PC-9 (cell line): ENCODE measurements around the gene PDHB. TPM values are rescaled to one million over a fixed set of nuclear protein-coding genes. Genes with fewer than 3 reads are reported as not detected.

Experiments
- BruUV-seq: library from RNA; stranded (reverse); fragments of 400-500 nt; replicated peaks from 2 replicates; lab custom pipeline; 2021; lab: Mats Ljungman, UMichigan
- CTCF ChIA-PET: fragments of 300-600 bp; sonication (Branson Sonifier 250); formaldehyde crosslinking; loops from one replicate; lab custom pipeline; 2022; ENCODE audit warnings: antibody characterized with exemption; lab: Charles Lee
- POLR2A ChIA-PET: fragments of 300-600 bp; sonication (Branson Sonifier 250); formaldehyde crosslinking; loops from one replicate; lab custom pipeline; 2022; ENCODE audit warnings: antibody characterized with exemption; ENCODE audit not compliant: unreplicated experiment; lab: Charles Lee
- DNase-seq, 2 experiments: peaks; one replicate each; pipeline versions ENCODE4 v3.0.0 to v3.0.0-alpha.2; 2015 to 2022; ENCODE audit warnings: mixed read lengths in 1 of 2
- H2AFZ ChIP-seq: fragments of 200-600 bp; sonication (generic); 2 replicates; pipeline ENCODE4 v1.8.1; 2017; ENCODE audit warnings: antibody characterized with exemption
- H3F3A ChIP-seq: fragments of 200-600 bp; sonication (generic); 2 replicates; pipeline ENCODE4 v1.8.1; 2017; ENCODE audit warnings: antibody characterized with exemption, mild to moderate bottlenecking, low read depth; ENCODE audit not compliant: insufficient read depth
- H3K27ac ChIP-seq: fragments of 200-600 bp; sonication (generic); 2 replicates; pipeline ENCODE4 v1.6.1; 2016; ENCODE audit warnings: mixed run types
- H3K27me3 ChIP-seq: fragments of 200-600 bp; sonication (generic); 2 replicates; pipeline ENCODE4 v1.6.1; 2016; ENCODE audit warnings: low read depth, mixed run types; ENCODE audit not compliant: insufficient read depth
- H3K36me3 ChIP-seq: fragments of 200-600 bp; sonication (generic); 2 replicates; pipeline ENCODE4 v1.6.1; 2016; ENCODE audit warnings: low read depth, mixed run types
- H3K4me1 ChIP-seq: fragments of 200-600 bp; sonication (generic); replicated peaks from 2 replicates; pipeline ENCODE4 v1.6.1; 2016; ENCODE audit warnings: mixed run types; ENCODE audit not compliant: insufficient read depth
- H3K4me2 ChIP-seq: fragments of 200-600 bp; sonication (generic); 2 replicates; pipeline ENCODE4 v1.6.1; 2017; ENCODE audit warnings: mixed run types
- H3K4me3 ChIP-seq: fragments of 200-600 bp; sonication (generic); 2 replicates; pipeline ENCODE4 v1.6.1; 2016; ENCODE audit warnings: mixed run types
- H3K79me2 ChIP-seq: fragments of 200-600 bp; sonication (generic); 2 replicates; pipeline ENCODE4 v1.6.1; 2017; ENCODE audit warnings: low read depth, mixed run types
- H3K9me2 ChIP-seq: fragments of 200-600 bp; sonication (generic); 2 replicates; pipeline ENCODE4 v1.8.1; 2017; ENCODE audit warnings: mild to moderate bottlenecking; ENCODE audit not compliant: insufficient read depth
- H3K9me3 ChIP-seq: fragments of 200-600 bp; sonication (generic); 2 replicates; pipeline ENCODE4 v1.8.1; 2016; ENCODE audit warnings: low read depth; ENCODE audit not compliant: insufficient read depth
- H4K20me1 ChIP-seq: fragments of 200-600 bp; sonication (generic); 2 replicates; pipeline ENCODE4 v1.8.1; 2017; ENCODE audit not compliant: insufficient read depth
- EZH2 ChIP-seq: fragments of 200-600 bp; sonication (generic); IDR thresholded peaks from 2 replicates; pipeline ENCODE4 v1.8.0; 2017; ENCODE audit warnings: antibody characterized with exemption, low read depth
- intact Hi-C: fragments of 100-400 bp; cut with micrococcal nuclease; formaldehyde crosslinking; loops from one replicate; pipeline ENCODE4 v1.10.0; 2022; ENCODE audit not compliant: unreplicated experiment
- total RNA-seq: library from RNA; stranded (reverse); gene quantifications from 2 replicates; pipeline ENCODE4 v1.2.3, GENCODE V29; 2021
- TF ChIP-seq, protein P1 (sequence below): fragments of 200-600 bp; sonication (generic); conservative IDR thresholded peaks from 2 replicates; pipeline ENCODE4 v1.6.1; 2017; ENCODE audit warnings: mixed run types, antibody characterized with exemption, mild to moderate bottlenecking, moderate library complexity

PDHB gene
- total RNA-seq, 1 experiment from 2014 or later = 69.8 TPM

DNA sequence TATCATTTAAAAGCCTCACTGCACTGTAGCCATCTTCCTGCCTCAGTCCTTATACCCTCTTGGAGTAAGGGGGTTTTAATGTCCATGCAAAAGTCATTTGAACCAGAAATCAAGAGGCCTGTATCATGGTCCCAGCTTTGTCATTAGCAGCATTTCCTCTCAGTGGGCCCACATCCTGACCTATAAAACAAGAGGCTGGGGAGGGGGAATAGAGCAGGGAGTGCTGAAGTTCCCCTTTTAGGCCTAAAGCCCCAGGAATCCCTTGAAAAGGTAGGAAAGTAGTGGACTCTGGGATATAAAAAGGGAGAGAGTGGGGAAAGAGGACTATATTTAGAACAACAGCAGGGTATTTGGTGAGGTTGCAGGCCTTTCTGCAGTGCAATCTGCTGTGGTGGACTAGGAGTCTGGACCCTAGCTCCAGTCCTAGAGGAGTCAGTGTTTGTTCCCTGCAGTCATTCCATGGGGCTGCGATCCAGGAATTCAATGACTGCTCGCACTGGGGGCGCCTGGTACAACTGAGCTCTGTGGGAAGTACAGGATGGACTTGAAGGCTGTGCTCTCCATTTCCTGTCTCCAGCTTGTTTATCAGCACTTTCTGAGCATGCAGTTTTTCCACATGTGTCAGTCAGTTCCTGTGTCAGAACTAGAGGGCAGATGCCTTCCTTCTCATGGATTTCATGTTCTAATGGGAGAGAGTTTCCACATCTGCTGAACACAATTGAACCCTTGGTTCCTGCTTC is 46.8 kb downstream of the PDHB start:
- TF ChIP-seq EZH2 = no peak
- TF ChIP-seq, protein P1, sequence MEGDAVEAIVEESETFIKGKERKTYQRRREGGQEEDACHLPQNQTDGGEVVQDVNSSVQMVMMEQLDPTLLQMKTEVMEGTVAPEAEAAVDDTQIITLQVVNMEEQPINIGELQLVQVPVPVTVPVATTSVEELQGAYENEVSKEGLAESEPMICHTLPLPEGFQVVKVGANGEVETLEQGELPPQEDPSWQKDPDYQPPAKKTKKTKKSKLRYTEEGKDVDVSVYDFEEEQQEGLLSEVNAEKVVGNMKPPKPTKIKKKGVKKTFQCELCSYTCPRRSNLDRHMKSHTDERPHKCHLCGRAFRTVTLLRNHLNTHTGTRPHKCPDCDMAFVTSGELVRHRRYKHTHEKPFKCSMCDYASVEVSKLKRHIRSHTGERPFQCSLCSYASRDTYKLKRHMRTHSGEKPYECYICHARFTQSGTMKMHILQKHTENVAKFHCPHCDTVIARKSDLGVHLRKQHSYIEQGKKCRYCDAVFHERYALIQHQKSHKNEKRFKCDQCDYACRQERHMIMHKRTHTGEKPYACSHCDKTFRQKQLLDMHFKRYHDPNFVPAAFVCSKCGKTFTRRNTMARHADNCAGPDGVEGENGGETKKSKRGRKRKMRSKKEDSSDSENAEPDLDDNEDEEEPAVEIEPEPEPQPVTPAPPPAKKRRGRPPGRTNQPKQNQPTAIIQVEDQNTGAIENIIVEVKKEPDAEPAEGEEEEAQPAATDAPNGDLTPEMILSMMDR = no peak
- CTCF ChIA-PET = no interaction called here
- Histone ChIP-seq H2AFZ (no peak overlapping the region), H3K27me3 (no peaks in the 10 kb centered on the region), H3K4me3 (no peak overlapping the region), H3K79me2 (no peaks in the 10 kb centered on the region), H3K36me3 (peaks cover 4% of the 10 kb centered on the region; the same call in 1 of the 2 replicates), H3K4me2 (no peak overlapping the region), H3K9me2 (no peaks in the 10 kb centered on the region), H3K27ac (no peak overlapping the region), H3F3A (peaks cover 12% of the 10 kb centered on the region), H4K20me1 (no peaks in the 10 kb centered on the region), H3K9me3 (no peaks in the 10 kb centered on the region), H3K4me1 (peaks cover 7% of the 10 kb centered on the region)
- no TSS peak for BruUV-seq
- DNase-seq = no peak
- intact Hi-C loops = no loop called here
- POLR2A ChIA-PET = no interaction called here

DNA sequence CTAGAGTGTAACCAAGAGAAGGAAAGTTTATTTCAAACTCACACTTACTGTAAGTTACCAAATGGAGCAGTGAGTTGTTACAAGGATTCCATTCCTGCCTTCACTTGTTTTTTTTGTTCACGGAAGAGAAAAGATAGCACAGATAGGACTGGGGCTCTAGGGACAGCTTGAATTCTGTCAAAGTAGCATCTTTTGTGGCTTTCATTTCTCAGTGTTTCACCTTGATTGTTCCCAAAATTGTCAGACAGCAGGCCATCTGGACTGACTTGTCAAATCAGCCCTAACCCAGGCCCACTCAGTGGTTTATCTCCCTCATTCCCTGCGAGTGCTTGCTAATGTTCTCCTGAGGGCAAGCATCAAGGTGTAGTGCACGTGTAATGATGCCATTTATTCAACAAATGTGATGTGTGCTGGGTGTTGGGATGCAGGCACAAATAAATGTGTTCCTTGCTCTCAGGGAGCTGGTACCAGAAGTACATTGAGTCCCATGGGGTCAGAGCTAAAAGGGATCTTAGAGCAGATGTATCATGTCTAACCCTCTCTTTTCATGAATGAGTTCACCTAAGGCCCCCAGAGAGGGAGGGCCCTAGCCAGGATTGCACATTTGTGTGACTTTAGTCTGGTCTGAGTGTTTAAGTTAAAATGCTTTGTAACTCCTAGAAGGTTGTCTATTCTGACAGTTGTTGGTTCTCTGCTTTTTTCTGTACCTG is 49.1 kb downstream of the PDHB start:
- no peaks in the 10 kb centered on the region for H3K79me2 ChIP-seq
- no TSS peak for BruUV-seq
- H3K36me3 ChIP-seq = peaks cover 4% of the 10 kb centered on the region; the same call in 1 of the 2 replicates
- H4K20me1 ChIP-seq = no peaks in the 10 kb centered on the region
- intact Hi-C loops = loop anchor here (5.0 kb wide), 1 partner anchor 52 kb away; the partner anchor contains the start of gene PXK
- H3K4me3 ChIP-seq = no peak overlapping the region
- H3K4me1 ChIP-seq = peaks cover 7% of the 10 kb centered on the region
- H3K9me2 ChIP-seq = no peaks in the 10 kb centered on the region
- no peak overlapping the region for H3K27ac ChIP-seq
- no peak overlapping the region for H2AFZ ChIP-seq
- H3K9me3 ChIP-seq = no peaks in the 10 kb centered on the region
- TF ChIP-seq, protein P1 = no peak
- TF ChIP-seq EZH2 = no peak
- no peak for DNase-seq
- H3K4me2 ChIP-seq = 0 out of 2 replicates have a peak overlapping the region, but pooled peaks have one; percentile 19
- no peaks in the 10 kb centered on the region for H3K27me3 ChIP-seq
- POLR2A ChIA-PET = no interaction called here
- peaks cover 12% of the 10 kb centered on the region; the same call in 1 of the 2 replicates for H3F3A ChIP-seq
- CTCF ChIA-PET = no interaction called here

DNA sequence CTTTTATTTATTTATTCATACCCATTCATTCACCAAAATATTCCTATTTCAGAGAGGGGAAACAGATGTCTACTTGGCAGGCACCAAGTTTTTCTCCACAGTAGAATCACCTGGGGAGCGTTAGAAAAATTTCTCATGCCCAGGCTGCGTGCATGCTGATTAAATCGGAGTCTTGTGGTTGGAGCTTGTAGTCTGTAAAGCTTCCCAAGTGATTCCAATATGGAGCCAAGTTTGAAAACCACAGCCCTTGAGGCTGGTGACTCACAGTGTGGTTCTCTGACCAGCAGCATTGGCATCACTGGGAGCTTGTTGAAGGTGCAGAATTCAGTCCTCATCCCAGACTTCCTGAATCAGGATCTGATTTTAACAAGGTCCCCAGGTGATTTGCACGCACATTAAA is 49.7 kb downstream of the PDHB start:
- Histone ChIP-seq H3K4me1 (peaks cover 7% of the 10 kb centered on the region), H3F3A (peaks cover 11% of the 10 kb centered on the region; the same call in 1 of the 2 replicates), H4K20me1 (no peaks in the 10 kb centered on the region), H3K4me2 (peak overlapping the region; percentile 31; the same call in 1 of the 2 replicates), H3K4me3 (no peak overlapping the region), H3K9me3 (no peaks in the 10 kb centered on the region), H2AFZ (no peak overlapping the region), H3K79me2 (no peaks in the 10 kb centered on the region), H3K9me2 (no peaks in the 10 kb centered on the region), H3K36me3 (peaks cover 4% of the 10 kb centered on the region; the same call in 1 of the 2 replicates), H3K27me3 (no peaks in the 10 kb centered on the region), H3K27ac (no peak overlapping the region)
- ChIA-PET CTCF (no interaction called here), POLR2A (interaction anchor here (0.7 kb wide), 2 partner anchors 18 to 130 kb away, joined by 3 to 5 read pairs; no protein-coding TSS in a partner anchor)
- peak; percentile 77 to 93 for DNase-seq
- BruUV-seq = no TSS peak
- TF ChIP-seq EZH2 = no peak
- TF ChIP-seq, protein P1 = no peak
- intact Hi-C loops = loop anchor here (5.0 kb wide), 1 partner anchor 52 kb away; the partner anchor contains the start of gene PXK
